Vagina (tissue), 2 donors: Measurements from ENCODE around the gene NTM. TPM values are rescaled to one million over a fixed set of nuclear protein-coding genes. Genes with fewer than 3 reads are reported as not detected.

Experiments used
- DNase-seq, 2 donors: peaks; one replicate each; pipeline ENCODE4 v3.0.0-alpha.2; 2017; ENCODE audit errors: extremely low spot score in 2 of 2
- H3K27ac ChIP-seq: fragments of 200-600 bp; sonication (generic); one replicate; pipeline ENCODE4 v1.5.1; 2019
- H3K27me3 ChIP-seq: fragments of 200-600 bp; sonication (generic); one replicate; pipeline ENCODE4 v1.5.1; 2019
- H3K36me3 ChIP-seq, 2 donors: fragments of 200-600 bp; sonication (generic); one replicate each; pipeline ENCODE4 v1.5.1; 2017 to 2019
- H3K4me1 ChIP-seq: fragments of 200-600 bp; sonication (generic); one replicate; pipeline ENCODE4 v1.5.1; 2019
- H3K4me3 ChIP-seq, 2 donors: fragments of 200-600 bp; sonication (generic); 1 replicate in 1 of 2; 2 replicates in 1 of 2; pipeline ENCODE4 v1.5.1; 2016 to 2019
- H3K9me3 ChIP-seq: fragments of 200-600 bp; sonication (generic); one replicate; pipeline ENCODE4 v1.5.1; 2019
- POLR2A ChIP-seq, 2 donors: fragments of 450-650 bp; IDR thresholded peaks; one replicate each; pipeline ENCODE4 v1.6.1; 2017; ENCODE audit warnings: antibody characterized with exemption in 2 of 2, mild to moderate bottlenecking in 2 of 2, moderate library complexity in 2 of 2
- POLR2AphosphoS5 ChIP-seq, 2 donors: sonication (generic); formaldehyde crosslinking; IDR thresholded peaks; one replicate each; pipeline ENCODE4 v1.9.0; 2017; ENCODE audit warnings: antibody characterized with exemption in 2 of 2, mild to moderate bottlenecking in 2 of 2, low read depth in 1 of 2; ENCODE audit not compliant: insufficient read depth in 1 of 2
- intact Hi-C: fragments of 100-400 bp; cut with DNase I; formaldehyde crosslinking; loops from one replicate; pipeline ENCODE4 v1.15.1; 2023
- total RNA-seq: library from RNA; depleted of rRNA; stranded (reverse); fragments of >200 nt; gene quantifications from one replicate; pipeline ENCODE4 v1.2.3, GENCODE V29; 2016
- TF ChIP-seq, protein P1 (sequence below), 3 experiments: fragments of 450-650 bp in 2 of 3; fragments of 200-600 bp in 1 of 3; sonication (generic) in 1 of 3; IDR thresholded peaks; one replicate each; pipeline ENCODE4 v1.5.1; 2017 to 2019; ENCODE audit warnings: antibody characterized with exemption in 3 of 3, mild to moderate bottlenecking in 2 of 3, moderate library complexity in 2 of 3

NTM gene
- total RNA-seq, 1 donor from 2014 or later = 4.2 TPM

- Histone ChIP-seq H3K4me3 (no peak overlapping the region), H3K36me3 (no peaks in the 10 kb centered on the region), H3K27me3 (no peaks in the 10 kb centered on the region), H3K9me3 (no peaks in the 10 kb centered on the region), H3K27ac (no peak overlapping the region), H3K4me1 (no peaks in the 10 kb centered on the region)
- DNase-seq = no peak
- no peak for TF ChIP-seq POLR2AphosphoS5 (IDR thresholded peaks at IDR 0.05; ENCODE audit: insufficient read depth in 1 of 2, low read depth in 1 of 2)
- TF ChIP-seq, protein P1, sequence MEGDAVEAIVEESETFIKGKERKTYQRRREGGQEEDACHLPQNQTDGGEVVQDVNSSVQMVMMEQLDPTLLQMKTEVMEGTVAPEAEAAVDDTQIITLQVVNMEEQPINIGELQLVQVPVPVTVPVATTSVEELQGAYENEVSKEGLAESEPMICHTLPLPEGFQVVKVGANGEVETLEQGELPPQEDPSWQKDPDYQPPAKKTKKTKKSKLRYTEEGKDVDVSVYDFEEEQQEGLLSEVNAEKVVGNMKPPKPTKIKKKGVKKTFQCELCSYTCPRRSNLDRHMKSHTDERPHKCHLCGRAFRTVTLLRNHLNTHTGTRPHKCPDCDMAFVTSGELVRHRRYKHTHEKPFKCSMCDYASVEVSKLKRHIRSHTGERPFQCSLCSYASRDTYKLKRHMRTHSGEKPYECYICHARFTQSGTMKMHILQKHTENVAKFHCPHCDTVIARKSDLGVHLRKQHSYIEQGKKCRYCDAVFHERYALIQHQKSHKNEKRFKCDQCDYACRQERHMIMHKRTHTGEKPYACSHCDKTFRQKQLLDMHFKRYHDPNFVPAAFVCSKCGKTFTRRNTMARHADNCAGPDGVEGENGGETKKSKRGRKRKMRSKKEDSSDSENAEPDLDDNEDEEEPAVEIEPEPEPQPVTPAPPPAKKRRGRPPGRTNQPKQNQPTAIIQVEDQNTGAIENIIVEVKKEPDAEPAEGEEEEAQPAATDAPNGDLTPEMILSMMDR (IDR thresholded peaks at IDR 0.05) = no peak
- TF ChIP-seq POLR2A (IDR thresholded peaks at IDR 0.05) = no peak
- intact Hi-C loops = no loop called here
Observed at GRCh38 chr11:132137289-132137980, 767.0 kb downstream of the NTM start.

DNA sequence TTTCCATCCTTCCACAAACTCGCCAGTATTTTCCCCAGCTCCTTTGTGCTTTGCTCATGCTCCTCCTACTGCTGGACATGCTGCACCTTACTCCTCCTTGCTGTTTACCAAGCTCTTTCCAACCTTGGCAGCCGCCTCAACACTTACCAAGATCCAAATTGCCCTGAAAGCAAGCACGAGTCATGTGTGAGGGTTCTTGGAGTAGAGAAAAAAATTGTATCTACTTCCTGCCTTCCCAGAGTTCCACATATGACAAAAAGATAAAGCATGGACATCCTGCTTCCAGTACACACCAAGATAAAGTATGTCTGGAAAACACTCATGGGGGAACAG is 767.5 kb downstream of the NTM start:
- no peaks in the 10 kb centered on the region for H3K4me1 ChIP-seq
- H3K9me3 ChIP-seq = no peaks in the 10 kb centered on the region
- intact Hi-C loops = no loop called here
- no peaks in the 10 kb centered on the region for H3K27me3 ChIP-seq
- H3K27ac ChIP-seq = no peak overlapping the region
- H3K4me3 ChIP-seq = no peak overlapping the region
- DNase-seq = no peak
- no peaks in the 10 kb centered on the region for H3K36me3 ChIP-seq
- no peak for TF ChIP-seq POLR2AphosphoS5 (IDR thresholded peaks at IDR 0.05; ENCODE audit: insufficient read depth in 1 of 2, low read depth in 1 of 2)
- TF ChIP-seq, protein P1 (IDR thresholded peaks at IDR 0.05) = no peak
- TF ChIP-seq POLR2A (IDR thresholded peaks at IDR 0.05) = no peak

DNA sequence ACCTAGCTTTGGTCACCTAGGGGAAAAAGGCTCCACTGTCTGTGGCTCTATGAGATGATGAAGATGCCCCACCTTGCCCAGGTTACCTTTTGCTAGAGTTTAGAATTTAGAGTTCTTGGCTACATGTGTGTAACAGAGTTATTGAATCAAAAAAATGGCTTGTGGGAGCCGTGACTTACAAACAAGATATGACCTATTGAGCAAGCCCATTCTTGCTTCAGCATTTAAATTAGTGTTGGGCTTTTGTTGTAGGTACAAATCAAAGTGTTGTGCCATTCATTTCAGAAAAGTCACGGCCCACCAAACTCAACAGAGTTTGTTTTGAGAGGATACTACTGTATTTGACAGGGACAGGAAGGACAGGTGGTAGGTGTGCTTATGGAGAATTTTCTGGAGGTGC is 768.8 kb downstream of the NTM start:
- no peaks in the 10 kb centered on the region for H3K36me3 ChIP-seq
- no peaks in the 10 kb centered on the region for H3K4me1 ChIP-seq
- DNase-seq = no peak
- H3K27me3 ChIP-seq = no peaks in the 10 kb centered on the region
- intact Hi-C loops = no loop called here
- H3K9me3 ChIP-seq = no peaks in the 10 kb centered on the region
- H3K4me3 ChIP-seq = no peak overlapping the region
- no peak for TF ChIP-seq POLR2A (IDR thresholded peaks at IDR 0.05)
- TF ChIP-seq, protein P1 (IDR thresholded peaks at IDR 0.05) = no peak
- no peak for TF ChIP-seq POLR2AphosphoS5 (IDR thresholded peaks at IDR 0.05; ENCODE audit: insufficient read depth in 1 of 2, low read depth in 1 of 2)
- H3K27ac ChIP-seq = no peak overlapping the region

DNA sequence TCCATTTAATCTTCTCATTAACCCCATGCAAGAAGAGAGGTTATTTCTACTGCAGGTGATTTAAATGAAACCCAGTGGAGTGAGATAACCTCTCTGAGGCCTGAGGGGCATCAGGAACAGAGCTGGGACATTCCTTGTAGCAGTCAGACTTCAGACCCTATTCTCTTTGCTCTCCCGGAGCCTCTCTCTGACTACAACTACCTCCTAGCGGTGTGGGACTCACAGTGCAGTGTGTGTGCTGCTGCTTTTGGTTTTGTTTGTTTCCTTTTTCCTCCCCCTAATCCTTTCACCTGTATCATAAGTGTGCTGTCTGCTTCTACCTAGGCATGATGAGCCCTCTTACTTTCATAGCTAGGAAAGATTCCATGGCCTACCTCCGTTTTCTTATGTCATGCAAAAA is 769.6 kb downstream of the NTM start:
- H3K36me3 ChIP-seq = no peaks in the 10 kb centered on the region
- no peak for DNase-seq
- no peaks in the 10 kb centered on the region for H3K9me3 ChIP-seq
- no peak overlapping the region for H3K27ac ChIP-seq
- H3K4me1 ChIP-seq = no peaks in the 10 kb centered on the region
- TF ChIP-seq POLR2AphosphoS5 (IDR thresholded peaks at IDR 0.05; ENCODE audit: insufficient read depth in 1 of 2, low read depth in 1 of 2) (no peak), POLR2A (IDR thresholded peaks at IDR 0.05) (no peak)
- TF ChIP-seq, protein P1 (IDR thresholded peaks at IDR 0.05) = no peak
- no peak overlapping the region for H3K4me3 ChIP-seq
- intact Hi-C loops = no loop called here
- H3K27me3 ChIP-seq = no peaks in the 10 kb centered on the region

DNA sequence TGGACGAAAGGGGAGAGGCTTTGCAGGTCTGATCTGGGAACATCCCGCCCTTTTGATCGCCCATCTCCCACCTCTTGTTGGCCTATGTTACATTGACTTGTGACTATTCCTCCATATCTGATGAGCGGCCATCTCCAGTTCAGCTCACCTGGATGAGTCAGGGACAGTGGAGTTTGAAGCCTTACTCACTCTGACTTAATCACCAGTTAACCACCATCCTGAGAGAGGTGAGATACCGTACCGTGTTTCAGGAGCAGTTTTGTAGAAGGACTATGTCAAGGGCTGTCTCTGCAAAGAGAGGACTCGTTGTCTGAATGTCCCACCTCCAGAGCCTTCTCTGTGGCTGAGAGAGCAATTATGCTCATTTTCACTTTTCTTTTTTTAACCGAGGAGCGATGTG is 771.7 kb downstream of the NTM start:
- H3K27me3 ChIP-seq = no peaks in the 10 kb centered on the region
- H3K27ac ChIP-seq = no peak overlapping the region
- no peak overlapping the region for H3K4me3 ChIP-seq
- no peak for DNase-seq
- TF ChIP-seq POLR2AphosphoS5 (IDR thresholded peaks at IDR 0.05; ENCODE audit: insufficient read depth in 1 of 2, low read depth in 1 of 2) = no peak
- TF ChIP-seq POLR2A (IDR thresholded peaks at IDR 0.05) = no peak
- TF ChIP-seq, protein P1 (IDR thresholded peaks at IDR 0.05) = no peak
- H3K36me3 ChIP-seq = no peaks in the 10 kb centered on the region
- intact Hi-C loops = no loop called here
- H3K9me3 ChIP-seq = no peaks in the 10 kb centered on the region
- no peaks in the 10 kb centered on the region for H3K4me1 ChIP-seq
